ENCODE measurements around the gene SCGB2B2.
"Not testable (repeated sequence)": the region's sequence is repeated elsewhere in the genome, so short reads cannot be mapped to it uniquely, and the experiment has no call there.

SCGB2B2 gene

DNA sequence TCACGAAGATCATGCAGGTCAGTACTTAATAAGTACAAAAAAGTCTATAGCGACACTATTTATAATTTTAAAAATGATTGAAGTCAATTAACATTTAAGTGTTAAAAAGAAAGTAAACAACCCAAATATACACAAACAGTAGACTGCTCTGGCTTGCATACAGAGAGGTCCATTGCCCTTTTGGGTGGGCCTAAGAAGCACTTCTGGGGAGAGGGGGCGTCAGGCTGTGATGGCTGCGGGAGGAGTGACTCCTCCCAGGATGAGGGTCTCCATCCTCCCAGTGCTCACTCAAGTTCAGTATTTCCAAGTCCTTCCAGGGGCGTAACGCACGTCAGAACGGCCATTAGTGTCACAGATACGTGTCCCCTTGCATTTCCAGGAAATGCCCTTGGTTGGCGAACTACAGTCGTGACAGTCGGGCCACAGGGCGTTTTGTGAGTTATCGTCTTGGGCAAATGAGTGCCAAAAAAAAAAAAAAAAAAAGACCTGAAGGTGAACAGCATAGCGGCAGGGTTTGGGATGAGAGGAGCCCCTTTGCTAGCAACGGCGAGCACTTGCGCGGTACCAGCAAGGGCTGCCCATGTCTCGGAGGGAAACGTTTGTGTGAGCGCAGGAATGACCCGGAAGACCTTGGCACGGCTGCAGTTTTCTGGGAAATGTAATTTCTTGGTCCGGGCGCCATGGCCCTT is at the start of gene SCGB2B2:
TSS of gene SCGB2B2 (minus strand) at position 463 of the 689 bp plus-strand sequence. CDS start 82,596 bp downstream, outside the sequence.
- DNase-seq, result peak in 1 of 2 donors; percentile 74

GRCh38 chr19:34725400-34725799 is 48.4 kb upstream of the SCGB2B2 start:
- DNase-seq, result no peak

- no peak for DNase-seq
Measured at GRCh38 chr19:34722353-34722752, 45.4 kb upstream of the SCGB2B2 start.

DNA sequence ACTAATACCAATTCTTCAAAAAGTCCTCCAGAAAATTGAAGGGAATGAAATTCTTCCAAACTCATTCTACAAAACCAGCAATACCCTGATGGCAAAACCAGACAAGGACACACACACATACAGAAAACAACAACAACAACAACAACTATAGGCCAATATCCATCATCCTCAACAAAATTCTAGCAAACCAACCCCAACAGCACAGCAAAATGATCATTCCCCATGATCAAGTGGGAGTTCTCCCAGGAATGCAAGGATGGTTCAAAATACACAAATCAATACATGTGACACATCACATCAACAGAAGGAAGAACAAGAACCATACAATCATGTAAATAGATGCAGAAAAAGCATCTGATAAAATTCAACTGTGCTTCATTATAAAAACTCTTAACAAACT is 38.4 kb upstream of the SCGB2B2 start:
- DNase-seq, result no peak

- no peak for DNase-seq
Measured at GRCh38 chr19:34713262-34713637, 36.3 kb upstream of the SCGB2B2 start.

- peak; percentile 49 to 63 for DNase-seq
Measured at GRCh38 chr19:34712395-34713261, 35.7 kb upstream of the SCGB2B2 start.

GRCh38 chr19:34711890-34712289 is 34.9 kb upstream of the SCGB2B2 start:
- DNase-seq, result no peak

DNA sequence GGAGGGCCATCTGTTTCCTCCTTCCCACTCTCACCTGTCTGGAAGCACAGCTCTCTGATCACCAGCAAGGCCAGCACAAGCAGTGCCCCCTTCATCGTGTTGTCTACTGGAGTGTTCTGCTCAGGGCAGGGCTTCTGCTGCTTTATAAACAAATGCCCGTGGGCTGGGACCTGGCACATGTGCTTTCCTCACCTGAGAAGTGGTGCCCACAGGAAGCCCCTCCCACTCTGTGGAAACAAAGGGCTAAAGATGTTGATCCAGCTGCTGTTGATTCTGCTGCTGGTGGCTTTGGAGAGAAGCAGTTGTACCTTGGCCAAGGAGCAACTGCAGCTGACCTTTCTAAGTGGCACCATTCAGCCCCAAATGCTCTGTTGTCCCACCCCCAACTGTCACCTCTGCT is 30.7 kb upstream of the SCGB2B2 start:
- DNase-seq, result no peak

- DNase-seq, result no peak
Measured at GRCh38 chr19:34692549-34692948, 15.6 kb upstream of the SCGB2B2 start.

DNA sequence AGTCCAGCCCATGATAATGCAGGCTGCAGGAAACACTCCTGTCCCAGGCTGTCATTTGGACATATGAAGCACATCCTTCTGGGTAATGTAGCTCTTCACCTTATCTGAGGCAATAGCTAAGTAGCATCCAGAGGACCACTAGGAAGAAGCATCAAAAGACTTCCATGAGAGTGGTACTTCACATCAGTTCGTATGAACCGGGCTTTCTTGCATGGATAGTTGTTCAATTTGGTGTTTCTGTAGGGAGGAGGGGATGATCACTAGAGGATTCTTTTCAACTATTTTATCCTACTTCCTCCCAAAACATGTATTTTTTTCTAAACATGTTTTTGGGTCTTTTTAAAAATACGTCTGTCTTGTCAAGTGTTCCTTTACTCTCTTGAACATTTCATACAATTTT is 13.4 kb upstream of the SCGB2B2 start:
- no peak for DNase-seq

- DNase-seq, result no peak
Measured at GRCh38 chr19:34688592-34688991, 11.6 kb upstream of the SCGB2B2 start.

DNA sequence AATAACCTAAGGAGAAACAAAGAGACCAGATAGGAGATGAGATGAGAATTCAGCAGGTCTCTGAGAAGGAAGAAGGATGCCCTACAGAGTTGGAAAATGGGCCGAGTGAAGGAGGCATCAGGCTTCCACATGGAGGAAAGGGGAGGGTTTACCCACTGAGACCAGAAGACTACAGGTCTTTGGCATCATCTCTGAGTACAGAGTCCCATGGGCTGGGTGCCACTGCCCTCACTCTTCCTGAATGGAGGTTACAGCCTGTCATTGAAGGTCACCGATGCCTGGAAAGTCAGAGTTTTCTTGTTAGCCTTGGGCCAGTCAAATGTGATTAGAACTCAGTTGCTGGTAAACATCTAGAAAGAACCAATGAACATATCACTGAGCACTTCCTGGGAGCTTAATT is 10.4 kb upstream of the SCGB2B2 start:
- DNase-seq, result no peak

DNA sequence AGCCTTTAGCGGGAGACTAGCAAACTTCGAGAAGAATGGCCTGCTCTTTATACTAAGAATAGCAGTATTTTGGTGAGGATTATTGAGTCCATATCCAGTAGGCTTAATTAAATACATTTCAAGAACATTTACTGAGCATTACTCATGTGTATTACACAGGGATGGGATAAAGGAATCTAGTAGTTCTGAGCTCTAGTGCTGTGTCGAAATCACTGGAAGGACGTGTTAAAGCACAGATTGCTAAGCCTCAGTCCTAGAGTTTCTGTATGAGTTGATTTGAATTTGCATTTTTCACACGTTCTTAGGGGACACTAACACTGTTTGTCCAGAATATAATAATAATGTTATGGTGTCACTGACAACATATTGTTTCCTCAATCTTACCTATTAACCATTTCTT is 9.5 kb upstream of the SCGB2B2 start:
- no peak for DNase-seq

- DNase-seq, result not testable (repeated sequence)
Measured at GRCh38 chr19:34685266-34685665, 8.3 kb upstream of the SCGB2B2 start.

GRCh38 chr19:34681478-34681877 is 4.5 kb upstream of the SCGB2B2 start:
- no peak for DNase-seq

DNA sequence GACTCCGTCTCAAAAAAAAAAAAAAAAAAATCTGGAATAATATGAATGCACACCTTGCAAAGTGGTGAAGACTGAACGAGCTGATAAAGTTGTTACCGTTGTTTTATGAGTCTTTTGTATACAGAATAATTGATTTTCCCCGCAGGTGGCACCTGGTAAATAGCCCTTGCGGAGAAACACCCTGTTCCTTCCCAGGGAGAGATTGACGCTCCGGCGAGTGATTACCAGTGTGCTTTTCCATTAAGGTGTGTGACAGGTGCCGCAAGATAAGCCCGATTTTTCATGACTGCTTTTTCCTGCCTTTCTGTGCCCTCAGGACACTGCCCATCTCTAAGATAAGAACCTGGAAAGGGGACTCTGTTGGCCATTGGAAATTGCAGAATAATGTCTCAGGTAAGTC is 1.5 kb upstream of the SCGB2B2 start:
- no peak for DNase-seq

GRCh38 chr19:34678085-34678412 is 1.1 kb upstream of the SCGB2B2 start:
- DNase-seq, result no peak

DNA sequence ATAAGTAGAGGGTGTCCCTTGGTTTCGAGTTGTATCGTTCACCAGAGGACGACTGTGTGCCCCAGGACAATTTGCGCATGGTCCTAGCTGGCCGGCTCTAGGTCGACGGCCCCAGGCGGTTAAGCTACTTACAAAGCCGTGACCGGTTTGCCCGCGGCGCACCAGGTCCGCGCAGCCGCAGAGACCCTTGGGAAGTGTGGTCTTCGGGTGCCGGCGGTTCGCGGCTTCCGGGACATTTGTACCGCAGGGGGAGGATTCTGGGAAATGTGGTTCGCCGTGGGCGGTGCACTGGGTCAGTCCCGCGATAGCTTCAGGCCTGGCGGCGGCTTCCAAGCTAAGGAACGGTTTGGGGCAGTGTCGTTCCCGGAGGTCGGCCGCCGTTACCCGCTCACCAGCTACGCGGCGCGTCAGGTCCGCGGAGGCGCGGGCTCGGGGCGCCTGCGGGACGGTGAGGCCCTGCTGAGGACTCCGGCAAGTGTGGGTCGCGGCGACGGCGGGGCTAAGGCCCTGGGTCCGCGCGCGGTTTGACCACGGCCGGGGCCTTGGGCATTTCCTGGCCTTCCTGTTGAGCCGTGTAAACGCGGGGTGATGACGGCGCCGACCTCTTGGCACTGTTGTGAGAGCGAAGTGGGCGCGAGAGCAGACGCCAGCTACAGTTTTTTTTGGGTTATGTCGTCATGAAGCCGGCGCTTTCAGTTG is 576 bp upstream of the SCGB2B2 start, which contains the start of gene ZNF302:
TSS of gene ZNF302 (plus strand) at position 293 of the 699 bp plus-strand sequence. CDS start 1,127 bp downstream, outside the sequence.
- DNase-seq, result peak; percentile 94

DNA sequence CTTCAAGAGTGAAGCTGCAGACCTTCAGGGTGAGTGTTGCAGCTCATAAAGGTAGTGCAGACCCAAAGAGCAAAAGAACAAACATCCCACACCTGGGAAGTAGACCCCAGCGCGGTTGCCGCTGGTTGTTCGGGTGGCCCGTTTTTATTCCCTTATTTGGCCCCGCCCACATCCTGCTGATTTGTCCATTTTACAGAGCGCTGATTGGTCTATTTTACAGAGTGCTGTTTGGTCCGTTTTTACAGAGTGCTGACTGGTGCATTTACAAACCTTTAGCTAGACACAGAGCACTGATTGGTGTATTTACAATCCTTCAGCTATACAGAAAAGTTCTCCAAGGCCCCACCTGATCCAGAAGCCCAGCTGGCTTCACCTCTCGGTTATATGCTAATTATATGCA is 1.0 kb downstream of the SCGB2B2 start:
- DNase-seq, result no peak

GRCh38 chr19:34675250-34675649 is 1.7 kb downstream of the SCGB2B2 start:
- DNase-seq, result no peak

DNA sequence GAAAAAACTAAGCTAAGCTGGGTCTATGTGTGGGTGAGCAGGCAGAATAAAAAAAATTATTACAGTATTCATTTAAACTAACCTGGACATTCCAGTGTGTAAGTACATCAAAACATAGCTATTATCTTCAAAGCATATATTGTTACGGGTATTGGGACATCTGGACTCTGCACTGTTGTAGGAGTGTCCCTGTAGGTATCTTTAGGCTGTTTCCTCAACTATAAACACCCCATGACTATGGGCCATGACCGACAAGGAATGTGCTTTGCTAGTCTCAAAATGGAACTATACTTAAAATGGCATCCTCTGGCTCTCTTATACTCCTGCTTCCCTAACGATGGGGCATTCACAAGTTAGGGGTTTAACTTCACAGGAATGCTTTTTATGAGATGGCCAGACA is 3.4 kb downstream of the SCGB2B2 start:
- no peak for DNase-seq

DNA sequence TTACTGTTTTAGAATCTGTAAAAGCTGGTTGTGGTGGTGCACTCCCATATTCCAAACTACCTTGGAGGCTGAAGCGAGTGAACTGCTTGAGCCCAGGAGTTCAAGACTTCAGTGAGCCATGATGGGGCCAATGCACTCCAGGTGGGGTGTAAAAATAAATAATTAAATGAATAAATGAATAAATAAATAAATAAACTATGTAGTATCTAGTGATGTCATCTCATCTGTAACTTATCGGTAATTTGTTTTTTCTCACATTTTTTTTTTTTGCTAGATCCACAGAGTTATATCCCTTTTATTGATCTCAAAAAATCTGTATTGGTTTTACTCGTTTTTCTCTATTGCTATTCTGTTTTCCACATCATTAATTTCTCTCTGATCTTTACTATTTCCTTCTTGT is 5.0 kb downstream of the SCGB2B2 start:
- DNase-seq, result no peak

- no peak for DNase-seq
Measured at GRCh38 chr19:34669305-34669704, 7.7 kb downstream of the SCGB2B2 start.

GRCh38 chr19:34668690-34669089 is 8.3 kb downstream of the SCGB2B2 start:
- not testable (repeated sequence) for DNase-seq

All from activated CD4-positive, alpha-beta T cell treated with anti-CD3 and anti-CD28 coated beads for 4 hours (primary cell).